Measurements from ENCODE around the gene CLN6. TPM values are rescaled to one million over a fixed set of nuclear protein-coding genes. Genes with fewer than 3 reads are reported as not detected.

CLN6 gene
- total RNA-seq, 1 experiment from 2014 or later = 71.9 TPM

DNA sequence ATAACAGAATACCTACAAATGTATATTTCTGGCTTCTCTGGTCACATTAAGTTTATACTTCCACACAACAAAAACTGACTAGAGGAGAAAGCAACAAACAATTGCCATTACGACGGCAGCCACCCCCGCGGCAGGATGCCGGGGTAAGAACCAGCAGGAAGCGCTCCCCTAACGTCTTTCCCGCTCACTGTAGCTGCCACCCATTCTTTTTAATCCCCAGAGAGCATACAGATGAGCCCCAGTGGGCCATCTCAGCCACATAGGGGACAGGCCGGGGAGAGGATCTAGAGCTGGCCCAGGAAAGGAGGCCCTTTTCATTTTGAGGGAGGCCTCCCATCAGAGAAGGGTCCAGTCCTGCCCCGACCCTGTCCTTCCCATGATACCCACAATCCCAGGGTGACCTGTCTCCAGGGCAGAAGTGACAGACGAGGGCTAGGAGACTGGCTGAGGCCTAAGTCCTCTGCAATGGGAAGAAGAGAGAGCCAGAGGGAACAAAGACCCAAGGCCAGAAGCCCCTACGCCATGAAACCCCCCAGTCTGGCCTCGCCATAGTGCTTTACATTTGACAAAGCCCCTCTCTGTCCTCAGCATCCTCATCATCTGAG is 20.8 kb downstream of the CLN6 start:
- no peak overlapping the region for H2BK15ac ChIP-seq (ENCODE audit: low read depth, low read length)
- no peak overlapping the region for H2BK120ac ChIP-seq (ENCODE audit: low read depth, low read length, poor library complexity, severe bottlenecking)
- H2AFZ ChIP-seq (ENCODE audit: low read length) = no peak overlapping the region
- WGBS (ENCODE audit: extremely low coverage, insufficient read length, low lambda C conversion rate) = no CpG with 5 or more reads among the region's 13 CpGs
- H3K14ac ChIP-seq (ENCODE audit: insufficient read depth, low read length) = no peak overlapping the region
- H3K18ac ChIP-seq (ENCODE audit: insufficient read length, low read depth, low read length) = no peak overlapping the region
- H2BK5ac ChIP-seq (ENCODE audit: insufficient read length, low read length) = no peak overlapping the region
- H2BK20ac ChIP-seq (ENCODE audit: low read depth, low read length, poor library complexity, severe bottlenecking) = no peak overlapping the region
- no peak overlapping the region for H4K91ac ChIP-seq (ENCODE audit: insufficient read length, low read depth, low read length)
- TF ChIP-seq, protein P1, sequence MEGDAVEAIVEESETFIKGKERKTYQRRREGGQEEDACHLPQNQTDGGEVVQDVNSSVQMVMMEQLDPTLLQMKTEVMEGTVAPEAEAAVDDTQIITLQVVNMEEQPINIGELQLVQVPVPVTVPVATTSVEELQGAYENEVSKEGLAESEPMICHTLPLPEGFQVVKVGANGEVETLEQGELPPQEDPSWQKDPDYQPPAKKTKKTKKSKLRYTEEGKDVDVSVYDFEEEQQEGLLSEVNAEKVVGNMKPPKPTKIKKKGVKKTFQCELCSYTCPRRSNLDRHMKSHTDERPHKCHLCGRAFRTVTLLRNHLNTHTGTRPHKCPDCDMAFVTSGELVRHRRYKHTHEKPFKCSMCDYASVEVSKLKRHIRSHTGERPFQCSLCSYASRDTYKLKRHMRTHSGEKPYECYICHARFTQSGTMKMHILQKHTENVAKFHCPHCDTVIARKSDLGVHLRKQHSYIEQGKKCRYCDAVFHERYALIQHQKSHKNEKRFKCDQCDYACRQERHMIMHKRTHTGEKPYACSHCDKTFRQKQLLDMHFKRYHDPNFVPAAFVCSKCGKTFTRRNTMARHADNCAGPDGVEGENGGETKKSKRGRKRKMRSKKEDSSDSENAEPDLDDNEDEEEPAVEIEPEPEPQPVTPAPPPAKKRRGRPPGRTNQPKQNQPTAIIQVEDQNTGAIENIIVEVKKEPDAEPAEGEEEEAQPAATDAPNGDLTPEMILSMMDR (conservative IDR thresholded peaks at IDR 0.05) = no peak
- no peak overlapping the region for H3K27ac ChIP-seq (ENCODE audit: insufficient read length, low read depth, low read length)
- peaks cover 11% of the 10 kb centered on the region for H3K4me1 ChIP-seq (ENCODE audit: insufficient read depth, low read length)
- peaks cover 23 to 43% of the 10 kb centered on the region in 2 experiments for H3K4me1 Mint-ChIP-seq
- no peak overlapping the region for H3K56ac ChIP-seq (ENCODE audit: insufficient read length, low read depth, low read length)
- no peak overlapping the region for H4K5ac ChIP-seq (ENCODE audit: insufficient read length, low read depth, low read length)
- H3K36me3 Mint-ChIP-seq (ENCODE audit: insufficient read depth in 1 of 3, low read depth in 3 of 3) = peaks cover 8 to 14% (median 8%) of the 10 kb centered on the region in 3 experiments; a peak in 6 of 7 replicates
- no peak for DNase-seq
- no peaks in the 10 kb centered on the region for H3K9me3 ChIP-seq (ENCODE audit: control insufficient read depth, low read depth, low read length)
- no peaks in the 10 kb centered on the region; the same call in 1 of the 2 replicates for H3K27me3 Mint-ChIP-seq (ENCODE audit: low read depth)
- H3K4me2 ChIP-seq (ENCODE audit: insufficient read depth, insufficient read length, low read length) = no peak overlapping the region
- H3K79me1 ChIP-seq (ENCODE audit: insufficient read depth, low read depth, low read length, poor library complexity, severe bottlenecking) = peaks cover 4% of the 10 kb centered on the region
- H2BK12ac ChIP-seq (ENCODE audit: insufficient read length, low read depth, low read length) = no peak overlapping the region
- H3K79me2 ChIP-seq (ENCODE audit: insufficient read depth, low read length) = no peaks in the 10 kb centered on the region
- no peak overlapping the region for H2AK5ac ChIP-seq (ENCODE audit: insufficient read length, low read length)
- H3K9ac ChIP-seq (ENCODE audit: extremely low read depth, insufficient read length, low read length) = no peak overlapping the region
- no peaks in the 10 kb centered on the region for H3K9me3 Mint-ChIP-seq
- H3K4ac ChIP-seq (ENCODE audit: low read depth, low read length) = no peak overlapping the region
- H3T11ph ChIP-seq (ENCODE audit: low read length) = no peak overlapping the region
- H4K8ac ChIP-seq (replicated peaks; ENCODE audit: insufficient read length, low read depth, low read length) = no peak overlapping the region
- H3K27me3 ChIP-seq (ENCODE audit: insufficient read depth, low read length) = no peaks in the 10 kb centered on the region
- peaks cover 2% of the 10 kb centered on the region for H4K20me1 ChIP-seq (ENCODE audit: control insufficient read depth, insufficient read depth, insufficient read length)
- H3K4me3 Mint-ChIP-seq = no peak overlapping the region
- H3K27ac Mint-ChIP-seq = no peak overlapping the region; a peak in 1 of 7 replicates
- no peaks in the 10 kb centered on the region for H3K23me2 ChIP-seq (ENCODE audit: insufficient read length, low read depth, low read length, poor library complexity, severe bottlenecking)
- no peak overlapping the region for H3K23ac ChIP-seq (ENCODE audit: insufficient read length, low read depth, low read length)

Data from H9 (cell line).